Activated CD4-positive, alpha-beta T cell treated with anti-CD3 and anti-CD28 coated beads, Interleukin-2, Interleukin-6, amounts not matched to agents 100 ng/mL and 50 ng/mL, durations not matched to agents 16 hours and 8 hours (primary cell): ENCODE results near the gene HID1.
A peak's percentile ranks its signal among the peaks of the same experiment; 100 is the strongest.

ENCODE experiments used
- DNase-seq: peaks from one replicate; pipeline ENCODE4 v3.0.0-alpha.2; 2020

The HID1 gene

GRCh38 chr17:74964988-74965622 is 7.5 kb downstream of the HID1 start:
- DNase-seq, result no peak

- DNase-seq, result no peak
Measured at GRCh38 chr17:74964246-74964761, 8.3 kb downstream of the HID1 start.

GRCh38 chr17:74963656-74964055 is 8.9 kb downstream of the HID1 start:
- DNase-seq, result no peak

- DNase-seq, result no peak
Measured at GRCh38 chr17:74962622-74963394, 9.8 kb downstream of the HID1 start.

- DNase-seq, result peak; percentile 89
Measured at GRCh38 chr17:74961657-74962350, 10.8 kb downstream of the HID1 start.

GRCh38 chr17:74960570-74961342 is 11.8 kb downstream of the HID1 start:
- DNase-seq, result peak; percentile 69

GRCh38 chr17:74959826-74960515 is 12.6 kb downstream of the HID1 start:
- DNase-seq, result no peak

- DNase-seq, result peak; percentile 86
Measured at GRCh38 chr17:74957935-74958740, 14.4 kb downstream of the HID1 start.

- no peak for DNase-seq
Measured at GRCh38 chr17:74956093-74956492, 16.5 kb downstream of the HID1 start.

- DNase-seq, result no peak
Measured at GRCh38 chr17:74954665-74955421, 17.7 kb downstream of the HID1 start.

GRCh38 chr17:74954115-74954514 is 18.4 kb downstream of the HID1 start:
- no peak for DNase-seq

- DNase-seq, result no peak
Measured at GRCh38 chr17:74953134-74953687, 19.3 kb downstream of the HID1 start.

- no peak for DNase-seq
Measured at GRCh38 chr17:74952431-74953133, 20.0 kb downstream of the HID1 start.

- no peak for DNase-seq
Measured at GRCh38 chr17:74951680-74952421, 20.7 kb downstream of the HID1 start.

GRCh38 chr17:74951065-74951464 is 21.5 kb downstream of the HID1 start:
- DNase-seq, result no peak

GRCh38 chr17:74950207-74950606 is 22.4 kb downstream of the HID1 start:
- no peak for DNase-seq

GRCh38 chr17:74949455-74950115 is 23.0 kb downstream of the HID1 start:
- no peak for DNase-seq

- no peak for DNase-seq
Measured at GRCh38 chr17:74947041-74947754, 25.4 kb downstream of the HID1 start.
